Iris pigment epithelial cell (primary cell): Measurements from ENCODE around the gene FSCN2.

Experiments
- DNase-seq: peaks from one replicate; pipeline ENCODE4 v3.0.0-alpha.2; 2011; ENCODE audit warnings: low read depth

FSCN2 gene

DNA sequence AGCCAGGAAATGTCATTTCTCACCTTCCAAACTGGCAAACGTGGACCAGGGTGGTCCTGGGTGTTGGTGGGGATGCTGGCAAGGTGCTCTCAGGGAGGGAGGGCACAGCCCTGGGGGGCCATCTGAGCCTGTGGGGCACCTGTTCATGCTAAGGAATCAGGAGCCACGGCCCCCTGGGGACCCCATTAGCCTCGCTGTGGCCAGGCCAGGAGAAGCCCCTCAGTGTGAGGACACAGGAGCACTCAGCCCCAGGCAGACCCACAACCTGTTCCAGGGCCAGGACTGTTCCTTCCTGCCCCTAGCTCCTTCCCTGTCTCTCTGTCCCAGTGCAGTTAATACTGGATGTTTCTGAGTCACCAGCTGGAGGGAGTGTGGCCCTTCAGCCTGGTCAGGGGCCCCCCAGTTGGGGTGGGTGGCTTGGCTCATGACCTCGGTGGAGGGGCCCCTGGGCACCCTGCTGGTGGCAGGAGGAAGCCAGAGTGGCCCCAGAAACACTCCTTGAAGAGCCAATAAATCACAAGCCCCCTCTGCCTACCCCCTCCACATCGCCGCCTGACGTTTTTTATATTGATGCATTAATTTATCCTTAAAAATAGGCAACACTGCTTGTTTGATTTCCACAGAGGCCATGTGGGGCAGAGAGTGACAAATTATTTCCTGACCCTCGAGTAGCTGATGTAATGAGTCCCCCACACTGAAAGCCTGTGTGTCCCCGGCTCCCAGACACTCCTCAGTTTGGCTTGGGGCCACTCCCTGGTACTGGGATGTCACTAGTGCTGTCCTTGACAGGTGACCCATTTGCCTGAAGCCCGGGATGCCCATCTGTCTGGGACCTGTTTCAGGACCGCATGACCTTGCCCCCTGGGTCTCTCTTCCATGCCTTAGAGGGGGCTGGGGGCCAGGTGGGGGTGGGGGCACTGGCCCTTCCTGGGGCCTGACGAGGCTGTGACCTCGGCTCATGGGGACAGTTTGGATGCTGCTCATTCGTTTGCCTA is 37.9 kb upstream of the FSCN2 start:
- no peak for DNase-seq

DNA sequence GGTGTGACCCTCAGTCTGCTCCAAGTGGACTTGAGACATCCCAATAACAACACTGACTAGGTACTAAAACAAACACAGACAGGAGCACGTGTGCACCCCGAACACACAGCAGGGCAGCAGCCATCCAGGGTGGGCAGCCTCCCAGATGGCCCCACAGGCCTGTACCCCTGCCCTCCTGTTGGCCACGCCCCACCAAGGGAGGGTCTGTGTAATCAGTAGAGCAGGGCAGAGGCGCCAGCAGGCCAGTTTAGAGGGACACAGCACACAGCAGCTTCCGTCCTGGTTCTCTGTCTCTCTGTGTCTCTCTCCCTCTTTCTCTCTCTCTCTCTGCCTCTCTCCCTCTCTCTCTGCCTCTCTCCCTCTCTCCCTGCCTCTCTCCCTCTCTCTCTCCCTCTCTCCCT is 37.0 kb upstream of the FSCN2 start:
- no peak for DNase-seq

DNA sequence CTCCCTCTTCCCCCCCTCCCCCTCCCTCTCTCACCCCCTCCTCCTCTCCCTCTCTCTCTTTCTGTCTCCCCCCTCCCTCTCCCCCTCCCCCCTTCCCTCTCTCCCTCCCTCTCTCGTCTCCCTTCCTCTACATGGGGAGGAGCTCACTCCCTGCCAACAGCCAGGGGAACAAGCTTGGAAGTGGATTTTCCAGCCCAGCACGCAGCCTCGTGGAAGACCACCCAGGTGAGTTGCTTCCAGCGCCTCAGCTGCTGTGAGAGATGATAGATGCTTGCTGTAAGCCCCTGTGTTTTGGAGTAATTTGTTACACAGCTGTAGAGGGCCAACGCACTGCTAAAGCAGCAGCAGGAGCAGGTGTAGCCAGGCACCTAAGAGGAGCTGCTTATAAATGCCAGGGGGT is 36.4 kb upstream of the FSCN2 start:
- DNase-seq = no peak

DNA sequence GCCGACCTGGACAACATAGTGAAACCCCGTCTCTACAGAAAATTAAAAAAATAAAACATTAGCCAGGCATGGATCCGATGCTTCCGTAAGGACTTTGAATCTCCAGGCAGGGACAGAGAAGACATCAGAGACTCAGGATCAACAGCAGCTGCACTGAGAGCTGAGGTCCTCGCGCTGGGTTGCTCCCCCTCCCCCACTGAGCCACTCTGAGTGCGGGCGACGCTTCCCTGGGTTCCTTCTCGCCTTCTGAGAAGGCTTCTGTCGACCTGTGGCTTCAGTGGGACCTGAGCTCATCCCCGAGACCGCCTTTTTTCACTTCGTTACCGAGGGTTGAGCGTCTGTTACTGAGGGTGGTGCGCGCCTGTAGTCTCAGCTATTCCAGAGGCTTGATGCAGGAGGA is 36.0 kb upstream of the FSCN2 start:
- DNase-seq = no peak

DNA sequence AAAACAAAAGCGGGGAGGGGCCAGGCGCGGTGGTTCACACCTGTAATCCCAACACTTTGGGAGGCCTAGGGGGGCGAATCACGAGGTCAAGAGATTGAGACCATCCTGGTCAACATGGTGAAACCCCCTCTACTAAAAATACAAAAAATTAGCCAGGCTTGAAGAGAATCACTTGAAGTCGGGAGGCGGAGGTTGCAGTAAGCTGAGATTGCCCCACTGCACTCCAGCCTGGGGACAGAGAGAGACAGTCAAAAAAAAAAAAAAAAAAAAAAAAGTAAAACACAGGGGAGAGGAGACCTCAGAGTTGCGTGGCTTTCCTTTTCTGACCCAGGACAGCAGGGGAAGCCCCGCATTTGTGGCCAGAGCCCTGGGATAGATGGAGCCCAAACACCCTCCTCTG is 35.5 kb upstream of the FSCN2 start:
- DNase-seq = no peak

DNA sequence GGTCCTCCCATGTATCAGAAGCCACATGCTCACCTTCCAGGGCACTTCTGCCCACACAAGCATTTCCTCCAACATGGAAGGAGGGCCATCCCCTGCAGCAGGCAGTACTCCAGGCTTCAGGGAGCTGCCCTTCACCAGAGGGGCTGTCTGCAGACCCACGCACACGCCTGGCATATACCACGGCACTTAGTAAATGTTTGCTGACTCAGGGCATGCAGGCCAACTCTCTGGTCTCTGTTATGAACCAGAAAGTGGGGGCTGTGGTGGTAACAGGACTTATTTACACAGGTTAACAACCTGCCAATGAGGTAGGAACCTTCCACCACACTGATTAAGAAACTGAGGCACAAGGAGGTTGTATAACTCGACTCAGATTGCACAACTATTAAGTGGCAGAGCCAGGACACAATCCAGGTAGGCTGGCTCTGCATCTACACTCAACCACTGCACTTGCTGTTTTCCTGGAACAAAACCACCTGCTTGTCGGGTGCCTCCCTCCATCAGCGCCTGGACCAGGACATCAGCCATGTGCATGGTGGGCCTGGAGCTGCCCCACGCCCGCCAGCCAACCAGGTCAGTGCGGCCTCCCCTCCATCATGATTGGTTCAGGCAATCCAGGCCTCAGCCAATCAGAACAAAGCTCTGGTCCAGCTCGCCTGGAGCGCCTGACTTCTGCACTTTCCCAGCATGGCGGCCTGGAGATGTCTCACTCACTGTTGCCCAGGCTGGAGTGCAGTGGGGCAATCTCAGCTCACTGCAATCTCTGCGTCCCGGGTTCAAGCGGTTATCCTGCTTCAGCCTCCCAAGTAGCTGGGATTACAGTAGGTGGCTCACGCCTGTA is 34.8 kb upstream of the FSCN2 start:
- DNase-seq = no peak

DNA sequence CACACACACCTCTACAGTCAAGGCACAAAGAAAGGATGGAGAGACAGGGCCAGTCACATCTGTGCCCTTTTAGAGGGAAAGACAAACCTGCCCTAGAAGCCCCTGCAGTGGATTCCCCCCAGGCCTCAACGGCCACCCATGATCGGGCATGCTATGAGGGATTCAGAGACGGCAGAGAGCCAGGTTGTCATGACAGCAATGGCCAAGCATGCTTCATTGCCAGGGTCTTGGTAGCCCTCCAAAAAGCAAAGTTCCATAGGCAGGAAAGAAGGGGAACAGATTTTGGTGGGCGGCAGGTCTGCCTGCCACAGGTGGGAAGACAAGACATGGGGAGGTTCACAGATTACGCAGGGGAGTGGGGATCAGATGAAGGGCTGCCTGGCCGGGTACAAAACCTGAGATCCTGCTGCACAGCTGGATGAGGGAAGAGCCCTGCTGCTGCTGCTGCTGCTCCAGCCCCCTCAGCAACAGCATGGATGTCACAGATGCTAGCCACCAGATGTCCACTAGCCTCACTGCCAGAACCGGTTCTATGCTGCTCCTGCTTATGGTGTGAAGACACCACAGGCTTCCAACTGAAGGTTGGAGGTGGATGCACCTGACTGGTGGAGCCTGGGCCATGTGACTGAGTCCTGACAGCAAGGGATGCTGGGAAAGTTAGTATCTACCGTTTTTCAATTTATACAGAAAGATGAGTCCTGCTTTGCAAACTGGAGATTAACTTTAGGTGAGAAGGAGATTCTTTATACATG is 33.4 kb upstream of the FSCN2 start:
- peak; percentile 44 for DNase-seq

DNA sequence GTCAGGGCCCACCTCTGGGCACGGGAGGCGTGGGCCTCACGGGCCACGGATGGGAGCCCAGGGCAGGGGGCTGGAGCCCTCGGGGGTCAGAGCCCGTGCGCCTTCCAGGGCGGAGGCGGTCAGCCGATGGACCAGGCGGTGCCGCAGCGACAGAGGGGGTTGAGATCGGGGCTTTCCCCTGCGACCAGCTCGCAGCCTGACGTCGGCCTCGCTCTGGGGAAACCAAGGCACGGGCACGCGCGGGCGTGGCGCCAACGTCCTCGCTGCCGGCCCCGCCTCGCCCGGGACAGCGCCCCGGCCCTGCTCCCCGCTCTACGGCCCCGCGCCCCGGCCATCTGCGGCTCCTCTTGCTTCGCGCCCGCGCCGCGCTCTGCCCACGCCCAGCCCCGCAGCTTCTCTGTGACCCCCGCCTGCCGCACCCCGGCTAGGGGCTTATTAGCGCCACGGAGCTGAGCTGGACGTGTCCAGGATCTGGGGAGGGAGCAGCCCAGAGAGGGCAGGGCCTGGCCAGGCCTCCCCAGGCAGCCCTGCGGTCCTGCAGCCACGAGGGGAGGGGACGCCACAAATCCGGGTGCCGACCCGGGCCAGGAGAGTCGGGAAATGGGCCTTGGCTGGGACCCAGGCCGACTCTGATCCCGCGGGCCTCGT is 29.1 kb upstream of the FSCN2 start:
- no peak for DNase-seq

DNA sequence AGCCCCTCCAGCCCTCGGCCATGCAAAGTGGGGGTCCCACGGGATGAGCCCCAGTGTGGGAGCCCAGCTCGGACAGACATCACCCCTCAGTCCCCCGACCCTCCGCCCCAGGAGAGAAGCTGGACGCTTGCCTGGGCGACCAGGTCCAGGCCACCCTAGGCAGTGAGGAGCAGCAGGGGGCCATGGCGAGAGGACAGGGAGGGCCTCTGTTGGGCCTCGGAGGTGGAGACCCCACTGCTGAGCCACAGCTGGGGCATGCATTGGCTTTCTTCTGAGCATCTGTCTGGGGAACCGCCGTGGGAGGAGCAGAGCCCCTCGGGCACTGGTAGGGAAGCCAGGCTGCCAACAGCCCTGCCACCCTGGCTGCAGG is 28.6 kb upstream of the FSCN2 start:
- DNase-seq = no peak

DNA sequence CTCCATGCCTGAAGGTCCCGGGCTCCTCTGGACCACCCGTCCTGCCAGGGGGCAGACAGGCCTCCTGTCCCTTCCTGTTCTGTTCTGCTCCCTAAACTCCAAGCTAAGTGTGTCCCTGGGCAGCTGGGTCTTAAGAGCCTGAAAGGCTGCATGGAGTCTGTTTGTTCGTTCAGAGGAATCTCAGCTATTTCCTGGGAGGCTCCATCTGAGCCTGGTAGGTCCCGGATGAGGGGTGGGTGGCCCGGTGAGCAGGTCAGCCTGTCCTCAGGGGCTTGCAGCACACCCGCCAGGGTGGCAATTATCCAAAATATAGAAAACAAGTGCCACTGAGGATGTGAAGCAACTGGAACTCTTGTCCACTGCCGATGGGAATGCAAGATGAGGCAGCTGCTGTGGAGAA is 28.1 kb upstream of the FSCN2 start:
- peak; percentile 37 for DNase-seq

DNA sequence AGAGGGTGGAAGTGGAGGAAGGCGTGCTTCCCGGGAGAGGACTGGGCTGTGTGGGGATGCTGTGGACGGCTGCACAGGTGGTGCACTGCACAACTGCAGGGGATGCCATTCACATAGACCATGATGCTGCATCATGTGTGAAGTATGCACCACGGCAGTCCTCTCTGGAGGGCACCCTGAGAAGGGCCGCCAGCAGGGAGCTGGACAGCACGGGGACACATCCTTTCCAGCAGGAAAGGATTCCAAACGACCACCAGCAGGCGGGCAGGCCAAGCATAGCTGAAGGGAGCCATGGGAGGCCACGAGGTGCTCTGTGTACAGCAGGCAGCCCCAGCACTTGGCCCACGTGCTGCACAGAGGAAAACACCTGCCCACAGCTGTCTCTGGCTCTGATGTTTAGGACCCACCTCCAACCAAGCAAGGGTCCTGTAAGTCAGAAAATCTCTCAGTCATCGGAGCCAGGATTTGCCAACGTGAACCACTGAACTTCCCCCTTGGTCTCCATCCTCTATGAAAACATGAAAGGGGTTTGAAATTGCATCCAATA is 25.6 kb upstream of the FSCN2 start:
- no peak for DNase-seq

DNA sequence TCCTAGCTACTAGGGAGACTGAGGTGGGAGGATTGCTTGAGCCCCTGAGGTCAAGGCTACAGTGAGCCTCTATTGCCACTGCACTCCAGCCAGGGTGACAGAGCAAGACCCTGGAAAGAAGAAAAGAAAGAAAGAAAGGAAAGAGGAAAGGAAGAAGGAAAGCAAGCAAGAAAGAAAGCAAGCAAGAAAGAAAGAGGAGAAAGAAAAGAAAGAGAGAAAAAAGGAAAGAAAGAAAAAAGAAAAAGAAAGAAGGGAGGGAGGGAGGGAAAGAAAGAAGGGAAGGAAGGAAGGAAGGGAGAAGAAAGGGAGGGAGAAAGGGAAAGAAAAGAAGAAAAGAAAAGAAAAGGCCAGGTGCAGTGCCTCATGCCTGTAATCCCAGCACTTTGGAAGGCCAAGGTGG is 24.6 kb upstream of the FSCN2 start:
- no peak for DNase-seq

DNA sequence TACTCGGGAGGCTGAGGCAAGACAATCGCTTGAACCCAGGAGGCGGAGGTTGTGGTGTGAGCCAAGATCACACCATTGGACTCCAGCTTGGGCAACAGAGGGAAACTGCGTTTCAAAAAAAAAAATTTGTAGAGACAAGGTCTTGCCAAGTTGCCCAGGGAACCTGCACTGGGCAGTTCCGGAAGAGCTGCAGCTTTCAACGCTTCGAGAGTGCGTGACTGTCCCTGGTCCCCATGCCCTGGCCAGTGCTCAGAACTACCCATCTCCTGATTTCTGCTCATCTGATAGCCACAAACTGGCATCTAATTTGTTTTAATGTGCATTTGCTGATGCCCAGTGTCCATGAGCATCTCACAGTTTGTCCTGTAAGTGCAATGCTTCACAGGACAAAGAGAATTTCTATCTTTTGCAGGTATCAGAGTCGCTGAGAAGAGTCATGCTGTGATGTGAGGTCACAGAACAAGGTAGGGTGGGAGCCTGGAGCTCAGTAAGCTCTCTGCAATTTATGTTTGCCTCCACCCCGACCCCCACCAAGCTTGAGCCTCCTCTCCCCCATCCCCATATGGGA is 19.5 kb upstream of the FSCN2 start:
- DNase-seq = peak; percentile 41

DNA sequence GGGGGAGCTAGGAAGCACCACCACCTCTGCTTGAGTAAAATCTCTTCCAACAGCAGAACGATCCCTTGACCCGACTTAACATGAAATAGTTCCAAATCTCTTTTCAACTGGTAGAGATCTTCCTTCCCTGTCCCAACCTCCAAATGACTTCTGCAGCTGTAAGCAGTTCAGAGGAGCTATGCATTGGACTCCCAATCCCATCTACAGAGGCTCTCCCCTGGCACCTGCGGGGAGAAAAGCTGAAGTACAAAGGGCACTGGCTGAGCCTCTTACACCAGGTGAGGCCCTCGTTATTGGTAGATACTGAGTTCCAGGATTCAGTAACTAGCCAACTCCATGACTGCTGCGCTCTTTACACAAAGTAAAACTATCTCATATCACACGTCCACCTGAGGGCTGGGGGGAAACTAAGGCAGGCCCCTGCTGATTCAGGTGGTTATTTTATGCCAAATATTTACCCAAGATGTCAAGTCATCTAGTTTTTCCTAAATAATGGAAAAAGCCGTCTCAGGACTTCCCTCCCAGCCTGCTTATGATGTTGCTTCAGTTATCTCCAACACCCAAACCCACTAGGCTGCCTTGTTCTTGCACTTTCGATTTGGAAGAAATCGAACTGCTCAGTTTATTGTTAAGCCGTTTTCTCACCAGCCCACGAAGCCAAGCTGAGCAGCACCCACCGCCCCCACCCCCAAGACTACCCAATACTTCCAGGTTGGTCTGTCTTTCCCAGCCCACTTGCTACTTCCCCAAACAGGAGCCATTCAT is 18.8 kb upstream of the FSCN2 start:
- DNase-seq = peak; percentile 35

DNA sequence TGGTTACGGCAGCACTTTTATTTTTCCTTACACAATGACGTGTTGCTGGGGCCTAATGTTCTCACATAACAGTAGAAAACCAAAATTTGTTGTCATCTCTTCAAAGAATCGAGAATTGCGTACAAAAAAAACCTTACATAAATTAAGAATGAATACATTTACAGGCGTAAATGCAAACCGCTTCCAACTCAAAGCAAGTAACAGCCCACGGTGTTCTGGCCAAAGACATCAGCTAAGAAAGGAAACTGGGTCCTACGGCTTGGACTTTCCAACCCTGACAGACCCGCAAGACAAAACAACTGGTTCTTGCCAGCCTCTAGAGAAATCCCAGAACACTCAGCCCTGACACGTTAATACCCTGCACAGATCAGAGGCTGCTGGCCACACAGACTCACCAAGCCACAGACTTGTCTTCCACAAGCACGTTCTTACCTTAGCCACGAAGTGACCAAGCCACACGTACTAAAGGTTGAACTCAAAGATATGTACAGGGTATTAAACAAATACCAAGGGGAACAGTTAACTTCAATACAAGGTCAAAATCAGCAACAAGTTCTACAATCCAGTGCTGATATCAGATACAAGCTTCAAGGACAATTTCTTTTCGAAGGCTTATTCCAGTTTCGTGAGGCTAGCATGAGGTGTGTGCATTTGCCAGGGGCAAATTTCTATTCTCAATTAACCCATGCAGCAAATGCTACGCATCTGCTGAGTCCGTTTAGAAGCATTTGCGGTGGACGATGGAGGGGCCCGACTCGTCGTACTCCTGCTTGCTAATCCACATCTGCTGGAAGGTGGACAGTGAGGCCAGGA is 18.0 kb upstream of the FSCN2 start:
- peak; percentile 29 for DNase-seq

DNA sequence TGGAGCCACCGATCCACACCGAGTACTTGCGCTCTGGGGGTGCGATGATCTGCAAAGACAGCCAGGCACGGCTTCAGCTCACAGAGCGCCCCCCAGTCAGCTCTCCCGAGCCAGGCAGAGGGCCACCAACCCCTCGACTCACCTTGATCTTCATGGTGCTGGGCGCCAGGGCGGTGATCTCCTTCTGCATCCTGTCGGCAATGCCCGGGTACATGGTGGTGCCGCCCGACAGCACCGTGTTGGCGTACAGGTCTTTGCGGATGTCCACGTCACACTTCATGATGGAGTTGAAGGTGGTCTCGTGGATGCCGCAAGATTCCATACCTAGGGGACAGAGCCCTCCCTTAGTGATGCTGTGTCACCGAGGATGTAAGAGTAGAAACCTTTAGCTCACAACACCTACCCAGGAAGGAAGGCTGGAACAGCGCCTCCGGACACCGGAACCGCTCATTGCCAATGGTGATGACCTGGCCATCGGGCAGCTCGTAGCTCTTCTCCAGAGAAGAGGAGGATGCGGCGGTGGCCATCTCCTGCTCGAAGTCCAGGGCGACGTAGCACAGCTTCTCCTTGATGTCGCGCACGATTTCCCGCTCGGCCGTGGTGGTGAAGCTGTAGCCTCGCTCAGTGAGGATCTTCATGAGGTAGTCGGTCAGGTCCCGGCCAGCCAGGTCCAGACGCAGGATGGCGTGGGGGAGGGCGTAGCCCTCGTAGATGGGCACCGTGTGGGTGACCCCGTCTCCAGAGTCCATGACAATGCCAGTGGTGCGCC is 17.2 kb upstream of the FSCN2 start:
- peak; percentile 39 for DNase-seq

DNA sequence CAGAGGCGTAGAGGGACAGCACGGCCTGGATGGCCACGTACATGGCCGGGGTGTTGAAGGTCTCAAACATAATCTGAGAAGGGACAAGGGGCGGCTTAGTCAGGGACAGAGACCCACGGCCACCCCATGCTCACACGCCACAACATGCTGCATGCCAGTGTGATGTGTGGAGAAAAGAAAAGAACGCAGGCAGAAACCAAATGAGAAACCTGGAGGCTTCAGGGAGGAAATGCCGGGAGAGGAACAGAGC is 16.7 kb upstream of the FSCN2 start:
- peak; percentile 24 for DNase-seq

DNA sequence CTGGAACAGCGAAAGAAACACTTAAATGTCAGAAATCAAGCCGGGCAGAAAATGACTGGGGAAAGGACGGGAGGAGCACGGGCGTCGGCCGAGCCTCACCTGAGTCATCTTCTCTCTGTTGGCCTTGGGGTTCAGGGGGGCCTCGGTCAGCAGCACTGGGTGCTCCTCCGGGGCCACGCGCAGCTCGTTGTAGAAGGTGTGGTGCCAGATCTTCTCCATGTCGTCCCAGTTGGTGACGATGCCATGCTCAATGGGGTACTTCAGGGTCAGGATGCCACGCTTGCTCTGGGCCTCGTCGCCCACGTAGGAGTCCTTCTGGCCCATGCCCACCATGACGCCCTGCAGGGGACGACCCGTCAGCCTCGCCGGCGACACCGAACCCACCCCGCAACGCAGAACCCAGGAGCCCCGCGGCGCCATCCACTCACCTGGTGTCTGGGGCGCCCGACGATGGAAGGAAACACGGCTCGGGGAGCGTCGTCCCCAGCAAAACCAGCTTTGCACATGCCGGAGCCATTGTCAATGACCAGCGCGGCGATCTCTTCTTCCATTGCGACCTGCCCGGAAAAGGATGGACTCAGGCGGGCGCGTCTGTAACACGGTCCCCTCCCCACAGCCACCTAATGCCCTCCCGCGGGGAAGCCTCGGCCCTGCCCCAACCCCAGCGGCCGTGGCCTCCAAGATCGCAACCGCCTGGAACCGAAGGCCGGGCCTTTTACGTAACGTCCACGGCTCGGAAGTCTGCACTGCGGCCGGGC is 16.2 kb upstream of the FSCN2 start:
- peak; percentile 52 for DNase-seq
